HG03565 (cell line): Measurements from ENCODE around the gene PCBP4.
"Not testable (repeated sequence)": the region's sequence is repeated elsewhere in the genome, so short reads cannot be mapped to it uniquely, and the experiment has no call there.

Experiments
- ATAC-seq: cut with Tn5 transposase; IDR thresholded peaks from one replicate; pipeline ENCODE4 v1.9.1; 2021; ENCODE audit warnings: mild to moderate bottlenecking, moderate library complexity; ENCODE audit not compliant: unreplicated experiment

The PCBP4 gene

GRCh38 chr3:51928981-51929380, 38.3 kb downstream of the PCBP4 start:
- not testable (repeated sequence) for ATAC-seq

- no peak for ATAC-seq
These were observed 38.8 kb downstream of the PCBP4 start for GRCh38 chr3:51928438-51928837.

GRCh38 chr3:51927061-51927977, 39.9 kb downstream of the PCBP4 start:
- no peak for ATAC-seq

GRCh38 chr3:51921081-51921578, 46.1 kb downstream of the PCBP4 start:
- ATAC-seq, result no peak

- ATAC-seq, result no peak
These were observed 50.8 kb downstream of the PCBP4 start for GRCh38 chr3:51916418-51916817.

GRCh38 chr3:51908026-51908425, 59.2 kb downstream of the PCBP4 start:
- no peak for ATAC-seq
